PC-9 (cell line): ENCODE data around the gene C2CD4A.

Experiments
- EZH2 ChIP-seq: fragments of 200-600 bp; sonication (generic); IDR thresholded peaks from 2 replicates; pipeline ENCODE4 v1.8.0; 2017; ENCODE audit warnings: antibody characterized with exemption, low read depth
- TF ChIP-seq, protein P1 (sequence below): fragments of 200-600 bp; sonication (generic); conservative IDR thresholded peaks from 2 replicates; pipeline ENCODE4 v1.6.1; 2017; ENCODE audit warnings: mixed run types, antibody characterized with exemption, mild to moderate bottlenecking, moderate library complexity

DNA sequence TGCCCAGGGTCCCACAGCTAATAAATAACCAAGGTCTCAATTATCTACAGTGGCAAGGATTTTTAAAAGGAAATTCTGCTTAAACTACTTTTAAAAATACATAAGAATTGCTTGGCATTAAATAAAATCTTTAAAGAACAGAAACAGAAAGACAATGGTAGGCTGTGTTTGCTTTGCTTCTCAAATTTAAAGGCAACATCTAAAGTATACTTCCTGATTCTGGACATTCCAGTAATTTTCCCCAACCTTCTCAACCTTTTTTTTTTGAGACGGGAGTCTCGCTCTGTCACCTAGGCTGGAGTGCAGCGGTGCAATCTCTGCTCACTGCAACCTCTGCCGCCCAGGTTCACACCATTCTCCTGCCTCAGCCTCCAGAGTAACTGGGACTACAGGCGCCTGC is 11.8 kb upstream of the C2CD4A start:
- TF ChIP-seq, protein P1, sequence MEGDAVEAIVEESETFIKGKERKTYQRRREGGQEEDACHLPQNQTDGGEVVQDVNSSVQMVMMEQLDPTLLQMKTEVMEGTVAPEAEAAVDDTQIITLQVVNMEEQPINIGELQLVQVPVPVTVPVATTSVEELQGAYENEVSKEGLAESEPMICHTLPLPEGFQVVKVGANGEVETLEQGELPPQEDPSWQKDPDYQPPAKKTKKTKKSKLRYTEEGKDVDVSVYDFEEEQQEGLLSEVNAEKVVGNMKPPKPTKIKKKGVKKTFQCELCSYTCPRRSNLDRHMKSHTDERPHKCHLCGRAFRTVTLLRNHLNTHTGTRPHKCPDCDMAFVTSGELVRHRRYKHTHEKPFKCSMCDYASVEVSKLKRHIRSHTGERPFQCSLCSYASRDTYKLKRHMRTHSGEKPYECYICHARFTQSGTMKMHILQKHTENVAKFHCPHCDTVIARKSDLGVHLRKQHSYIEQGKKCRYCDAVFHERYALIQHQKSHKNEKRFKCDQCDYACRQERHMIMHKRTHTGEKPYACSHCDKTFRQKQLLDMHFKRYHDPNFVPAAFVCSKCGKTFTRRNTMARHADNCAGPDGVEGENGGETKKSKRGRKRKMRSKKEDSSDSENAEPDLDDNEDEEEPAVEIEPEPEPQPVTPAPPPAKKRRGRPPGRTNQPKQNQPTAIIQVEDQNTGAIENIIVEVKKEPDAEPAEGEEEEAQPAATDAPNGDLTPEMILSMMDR: no peak
- no peak for TF ChIP-seq EZH2
